ENCODE data around the gene RTRAF. TPM values are rescaled to one million over a fixed set of nuclear protein-coding genes. Genes with fewer than 3 reads are reported as not detected.

The RTRAF gene
- total RNA-seq, 1 experiment from 2014 or later = 282 TPM

GRCh38 chr14:52007211-52007610, 17.9 kb downstream of the RTRAF start (continued):
- TF ChIP-seq, protein P1, sequence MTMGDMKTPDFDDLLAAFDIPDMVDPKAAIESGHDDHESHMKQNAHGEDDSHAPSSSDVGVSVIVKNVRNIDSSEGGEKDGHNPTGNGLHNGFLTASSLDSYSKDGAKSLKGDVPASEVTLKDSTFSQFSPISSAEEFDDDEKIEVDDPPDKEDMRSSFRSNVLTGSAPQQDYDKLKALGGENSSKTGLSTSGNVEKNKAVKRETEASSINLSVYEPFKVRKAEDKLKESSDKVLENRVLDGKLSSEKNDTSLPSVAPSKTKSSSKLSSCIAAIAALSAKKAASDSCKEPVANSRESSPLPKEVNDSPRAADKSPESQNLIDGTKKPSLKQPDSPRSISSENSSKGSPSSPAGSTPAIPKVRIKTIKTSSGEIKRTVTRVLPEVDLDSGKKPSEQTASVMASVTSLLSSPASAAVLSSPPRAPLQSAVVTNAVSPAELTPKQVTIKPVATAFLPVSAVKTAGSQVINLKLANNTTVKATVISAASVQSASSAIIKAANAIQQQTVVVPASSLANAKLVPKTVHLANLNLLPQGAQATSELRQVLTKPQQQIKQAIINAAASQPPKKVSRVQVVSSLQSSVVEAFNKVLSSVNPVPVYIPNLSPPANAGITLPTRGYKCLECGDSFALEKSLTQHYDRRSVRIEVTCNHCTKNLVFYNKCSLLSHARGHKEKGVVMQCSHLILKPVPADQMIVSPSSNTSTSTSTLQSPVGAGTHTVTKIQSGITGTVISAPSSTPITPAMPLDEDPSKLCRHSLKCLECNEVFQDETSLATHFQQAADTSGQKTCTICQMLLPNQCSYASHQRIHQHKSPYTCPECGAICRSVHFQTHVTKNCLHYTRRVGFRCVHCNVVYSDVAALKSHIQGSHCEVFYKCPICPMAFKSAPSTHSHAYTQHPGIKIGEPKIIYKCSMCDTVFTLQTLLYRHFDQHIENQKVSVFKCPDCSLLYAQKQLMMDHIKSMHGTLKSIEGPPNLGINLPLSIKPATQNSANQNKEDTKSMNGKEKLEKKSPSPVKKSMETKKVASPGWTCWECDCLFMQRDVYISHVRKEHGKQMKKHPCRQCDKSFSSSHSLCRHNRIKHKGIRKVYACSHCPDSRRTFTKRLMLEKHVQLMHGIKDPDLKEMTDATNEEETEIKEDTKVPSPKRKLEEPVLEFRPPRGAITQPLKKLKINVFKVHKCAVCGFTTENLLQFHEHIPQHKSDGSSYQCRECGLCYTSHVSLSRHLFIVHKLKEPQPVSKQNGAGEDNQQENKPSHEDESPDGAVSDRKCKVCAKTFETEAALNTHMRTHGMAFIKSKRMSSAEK (CRISPR knock-in tag; IDR thresholded peaks at IDR 0.05; ENCODE audit: borderline replicate concordance) = no peak
- TF ChIP-seq GRHL2 (CRISPR knock-in tag; IDR thresholded peaks at IDR 0.05; ENCODE audit: insufficient replicate concordance, severe bottlenecking) (no peak), ZNF396 (CRISPR knock-in tag; IDR thresholded peaks at IDR 0.05; ENCODE audit: borderline replicate concordance) (no peak), CTCF (IDR thresholded peaks at IDR 0.05) (no peak), ZNF671 (CRISPR knock-in tag; IDR thresholded peaks at IDR 0.05) (no peak), ATF3 (CRISPR knock-in tag; conservative IDR thresholded peaks at IDR 0.05) (no peak), USF2 (CRISPR knock-in tag; IDR thresholded peaks at IDR 0.05) (no peak)
- TF ChIP-seq, protein P2, sequence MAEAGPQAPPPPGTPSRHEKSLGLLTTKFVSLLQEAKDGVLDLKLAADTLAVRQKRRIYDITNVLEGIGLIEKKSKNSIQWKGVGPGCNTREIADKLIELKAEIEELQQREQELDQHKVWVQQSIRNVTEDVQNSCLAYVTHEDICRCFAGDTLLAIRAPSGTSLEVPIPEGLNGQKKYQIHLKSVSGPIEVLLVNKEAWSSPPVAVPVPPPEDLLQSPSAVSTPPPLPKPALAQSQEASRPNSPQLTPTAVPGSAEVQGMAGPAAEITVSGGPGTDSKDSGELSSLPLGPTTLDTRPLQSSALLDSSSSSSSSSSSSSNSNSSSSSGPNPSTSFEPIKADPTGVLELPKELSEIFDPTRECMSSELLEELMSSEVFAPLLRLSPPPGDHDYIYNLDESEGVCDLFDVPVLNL (CRISPR knock-in tag; IDR thresholded peaks at IDR 0.05; ENCODE audit: borderline replicate concordance, low read depth) = no peak
- TF ChIP-seq, protein P3, sequence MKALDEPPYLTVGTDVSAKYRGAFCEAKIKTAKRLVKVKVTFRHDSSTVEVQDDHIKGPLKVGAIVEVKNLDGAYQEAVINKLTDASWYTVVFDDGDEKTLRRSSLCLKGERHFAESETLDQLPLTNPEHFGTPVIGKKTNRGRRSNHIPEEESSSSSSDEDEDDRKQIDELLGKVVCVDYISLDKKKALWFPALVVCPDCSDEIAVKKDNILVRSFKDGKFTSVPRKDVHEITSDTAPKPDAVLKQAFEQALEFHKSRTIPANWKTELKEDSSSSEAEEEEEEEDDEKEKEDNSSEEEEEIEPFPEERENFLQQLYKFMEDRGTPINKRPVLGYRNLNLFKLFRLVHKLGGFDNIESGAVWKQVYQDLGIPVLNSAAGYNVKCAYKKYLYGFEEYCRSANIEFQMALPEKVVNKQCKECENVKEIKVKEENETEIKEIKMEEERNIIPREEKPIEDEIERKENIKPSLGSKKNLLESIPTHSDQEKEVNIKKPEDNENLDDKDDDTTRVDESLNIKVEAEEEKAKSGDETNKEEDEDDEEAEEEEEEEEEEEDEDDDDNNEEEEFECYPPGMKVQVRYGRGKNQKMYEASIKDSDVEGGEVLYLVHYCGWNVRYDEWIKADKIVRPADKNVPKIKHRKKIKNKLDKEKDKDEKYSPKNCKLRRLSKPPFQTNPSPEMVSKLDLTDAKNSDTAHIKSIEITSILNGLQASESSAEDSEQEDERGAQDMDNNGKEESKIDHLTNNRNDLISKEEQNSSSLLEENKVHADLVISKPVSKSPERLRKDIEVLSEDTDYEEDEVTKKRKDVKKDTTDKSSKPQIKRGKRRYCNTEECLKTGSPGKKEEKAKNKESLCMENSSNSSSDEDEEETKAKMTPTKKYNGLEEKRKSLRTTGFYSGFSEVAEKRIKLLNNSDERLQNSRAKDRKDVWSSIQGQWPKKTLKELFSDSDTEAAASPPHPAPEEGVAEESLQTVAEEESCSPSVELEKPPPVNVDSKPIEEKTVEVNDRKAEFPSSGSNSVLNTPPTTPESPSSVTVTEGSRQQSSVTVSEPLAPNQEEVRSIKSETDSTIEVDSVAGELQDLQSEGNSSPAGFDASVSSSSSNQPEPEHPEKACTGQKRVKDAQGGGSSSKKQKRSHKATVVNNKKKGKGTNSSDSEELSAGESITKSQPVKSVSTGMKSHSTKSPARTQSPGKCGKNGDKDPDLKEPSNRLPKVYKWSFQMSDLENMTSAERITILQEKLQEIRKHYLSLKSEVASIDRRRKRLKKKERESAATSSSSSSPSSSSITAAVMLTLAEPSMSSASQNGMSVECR (CRISPR knock-in tag; IDR thresholded peaks at IDR 0.05; ENCODE audit: borderline replicate concordance) = no peak
- TF ChIP-seq, protein P4, sequence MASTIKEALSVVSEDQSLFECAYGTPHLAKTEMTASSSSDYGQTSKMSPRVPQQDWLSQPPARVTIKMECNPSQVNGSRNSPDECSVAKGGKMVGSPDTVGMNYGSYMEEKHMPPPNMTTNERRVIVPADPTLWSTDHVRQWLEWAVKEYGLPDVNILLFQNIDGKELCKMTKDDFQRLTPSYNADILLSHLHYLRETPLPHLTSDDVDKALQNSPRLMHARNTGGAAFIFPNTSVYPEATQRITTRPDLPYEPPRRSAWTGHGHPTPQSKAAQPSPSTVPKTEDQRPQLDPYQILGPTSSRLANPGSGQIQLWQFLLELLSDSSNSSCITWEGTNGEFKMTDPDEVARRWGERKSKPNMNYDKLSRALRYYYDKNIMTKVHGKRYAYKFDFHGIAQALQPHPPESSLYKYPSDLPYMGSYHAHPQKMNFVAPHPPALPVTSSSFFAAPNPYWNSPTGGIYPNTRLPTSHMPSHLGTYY (CRISPR knock-in tag; IDR thresholded peaks at IDR 0.05) = no peak

- Mint-ChIP-seq H3K9me3 (no peaks in the 10 kb centered on the region), H3K4me1 (peaks cover 5% of the 10 kb centered on the region), H3K27ac (no peak overlapping the region), H3K27me3 (ENCODE audit: low read depth) (no peaks in the 10 kb centered on the region), H3K4me3 (no peak overlapping the region), H3K36me3 (peaks cover 75% of the 10 kb centered on the region)
- ATAC-seq (no peak), DNase-seq (ENCODE audit: low spot score) (no peak)
- POLR2A ChIA-PET = interaction anchor here (0.6 kb wide), 1 partner anchor 720 kb away, joined by 4 read pairs; no protein-coding TSS in a partner anchor
- CTCF ChIA-PET = interaction anchor here (1.8 kb wide), 1 partner anchor 8 kb away, joined by 9 read pairs; no protein-coding TSS in a partner anchor
- TF ChIP-seq MYBL2 (CRISPR knock-in tag; IDR thresholded peaks at IDR 0.05) (no peak), NFYB (CRISPR knock-in tag; conservative IDR thresholded peaks at IDR 0.05; ENCODE audit: low read depth) (no peak), ZNF121 (CRISPR knock-in tag; IDR thresholded peaks at IDR 0.05) (no peak), EMX1 (CRISPR knock-in tag; IDR thresholded peaks at IDR 0.05) (no peak), ZNF232 (CRISPR knock-in tag; IDR thresholded peaks at IDR 0.05) (no peak), TCF7 (CRISPR knock-in tag; IDR thresholded peaks at IDR 0.05; ENCODE audit: low read depth) (no peak)
- TF ChIP-seq, protein P5, sequence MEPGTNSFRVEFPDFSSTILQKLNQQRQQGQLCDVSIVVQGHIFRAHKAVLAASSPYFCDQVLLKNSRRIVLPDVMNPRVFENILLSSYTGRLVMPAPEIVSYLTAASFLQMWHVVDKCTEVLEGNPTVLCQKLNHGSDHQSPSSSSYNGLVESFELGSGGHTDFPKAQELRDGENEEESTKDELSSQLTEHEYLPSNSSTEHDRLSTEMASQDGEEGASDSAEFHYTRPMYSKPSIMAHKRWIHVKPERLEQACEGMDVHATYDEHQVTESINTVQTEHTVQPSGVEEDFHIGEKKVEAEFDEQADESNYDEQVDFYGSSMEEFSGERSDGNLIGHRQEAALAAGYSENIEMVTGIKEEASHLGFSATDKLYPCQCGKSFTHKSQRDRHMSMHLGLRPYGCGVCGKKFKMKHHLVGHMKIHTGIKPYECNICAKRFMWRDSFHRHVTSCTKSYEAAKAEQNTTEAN (CRISPR knock-in tag; IDR thresholded peaks at IDR 0.05) = no peak
- TF ChIP-seq, protein P6, sequence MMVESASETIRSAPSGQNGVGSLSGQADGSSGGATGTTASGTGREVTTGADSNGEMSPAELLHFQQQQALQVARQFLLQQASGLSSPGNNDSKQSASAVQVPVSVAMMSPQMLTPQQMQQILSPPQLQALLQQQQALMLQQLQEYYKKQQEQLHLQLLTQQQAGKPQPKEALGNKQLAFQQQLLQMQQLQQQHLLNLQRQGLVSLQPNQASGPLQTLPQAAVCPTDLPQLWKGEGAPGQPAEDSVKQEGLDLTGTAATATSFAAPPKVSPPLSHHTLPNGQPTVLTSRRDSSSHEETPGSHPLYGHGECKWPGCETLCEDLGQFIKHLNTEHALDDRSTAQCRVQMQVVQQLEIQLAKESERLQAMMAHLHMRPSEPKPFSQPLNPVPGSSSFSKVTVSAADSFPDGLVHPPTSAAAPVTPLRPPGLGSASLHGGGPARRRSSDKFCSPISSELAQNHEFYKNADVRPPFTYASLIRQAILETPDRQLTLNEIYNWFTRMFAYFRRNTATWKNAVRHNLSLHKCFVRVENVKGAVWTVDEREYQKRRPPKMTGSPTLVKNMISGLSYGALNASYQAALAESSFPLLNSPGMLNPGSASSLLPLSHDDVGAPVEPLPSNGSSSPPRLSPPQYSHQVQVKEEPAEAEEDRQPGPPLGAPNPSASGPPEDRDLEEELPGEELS (CRISPR knock-in tag; IDR thresholded peaks at IDR 0.05) = no peak
Measured at GRCh38 chr14:52007637-52008036, 18.3 kb downstream of the RTRAF start.

Measured in WTC11 (cell line).